ENCODE data around the gene NPFFR2. TPM values are rescaled to one million over a fixed set of nuclear protein-coding genes. Genes with fewer than 3 reads are reported as not detected.

The NPFFR2 gene
- 0.53 TPM for total RNA-seq
- polyA plus RNA-seq (ENCODE audit: insufficient read depth in 1 of 8, insufficient read length in 8 of 8, low replicate concordance in 1 of 8): 1 to 10 TPM in 1 of 8 donors, under 1 TPM in 7; 0.23 to 1.1 (median 0.50) TPM
- long read RNA-seq, donor 1: 0 reads
- long read RNA-seq, donor 2: 0 reads
- long read RNA-seq, donor 3: 0 reads
- long read RNA-seq, donor 4: 0 reads
- long read RNA-seq, donor 5, partial matches to known transcripts: 0 of 1 reads
- long read RNA-seq, donor 5, other reads (novel, unspliced or antisense): 0 of 1 reads
- long read RNA-seq, donor 6, partial matches to known transcripts: 0 of 1 reads
- long read RNA-seq, donor 6, other reads (novel, unspliced or antisense): 0 of 1 reads
- long read RNA-seq, donor 7: 0 reads
- long read RNA-seq, donor 8: 0 reads
- long read RNA-seq, donor 9: 0 reads
- long read RNA-seq, donor 10: 0 reads
- long read RNA-seq, donor 11: 0 reads

- DNase-seq: peak; percentile 35
- peak within 1 kb of the TSS; percentile 14 for H3K4me3 ChIP-seq (ENCODE audit: low read length)
- no peak within 1 kb of the TSS for H3K27ac ChIP-seq (ENCODE audit: low read length)
- no peaks in the 10 kb centered on the region for H3K36me3 ChIP-seq (ENCODE audit: control insufficient read depth, insufficient read depth, low read length)
- 7% methylated on average over 35 of the region's 36 CpGs for WGBS (ENCODE audit: insufficient coverage)
- peaks cover 2% of the 10 kb centered on the region for H3K4me1 ChIP-seq (ENCODE audit: control insufficient read depth, insufficient read depth, low read length)
- H3K9me3 ChIP-seq (replicated peaks; ENCODE audit: control insufficient read depth, low read depth, low read length): no peaks in the 10 kb centered on the region
- peaks cover 9% of the 10 kb centered on the region for H3K27me3 ChIP-seq (ENCODE audit: control insufficient read depth, insufficient read depth, low read length)
Observed at GRCh38 chr4:72031868-72032608, at the start of gene NPFFR2. NPFFR2 (plus strand) TSS chr4:72032000; CDS start chr4:72128592, 96,592 bp downstream.

GRCh38 chr4:71992571-71993312 lies 39.1 kb upstream of the NPFFR2 start:
- Histone ChIP-seq H3K27ac (ENCODE audit: low read length) (no peak overlapping the region), H3K27me3 (ENCODE audit: control insufficient read depth, insufficient read depth, low read length) (no peaks in the 10 kb centered on the region), H3K4me3 (ENCODE audit: low read length) (no peak overlapping the region), H3K9me3 (replicated peaks; ENCODE audit: control insufficient read depth, low read depth, low read length) (peaks cover 8% of the 10 kb centered on the region), H3K36me3 (ENCODE audit: control insufficient read depth, insufficient read depth, low read length) (no peaks in the 10 kb centered on the region), H3K4me1 (ENCODE audit: control insufficient read depth, insufficient read depth, low read length) (no peaks in the 10 kb centered on the region)
- DNase-seq: no peak
- WGBS (ENCODE audit: insufficient coverage): 60% methylated on average over 1 of the region's 2 CpGs

- no peaks in the 10 kb centered on the region for H3K36me3 ChIP-seq (ENCODE audit: control insufficient read depth, insufficient read depth, low read length)
- H3K9me3 ChIP-seq (replicated peaks; ENCODE audit: control insufficient read depth, low read depth, low read length): peaks cover 8% of the 10 kb centered on the region
- H3K4me3 ChIP-seq (ENCODE audit: low read length): no peak overlapping the region
- H3K27ac ChIP-seq (ENCODE audit: low read length): no peak overlapping the region
- no CpG with 5 or more reads among the region's 1 CpG for WGBS (ENCODE audit: insufficient coverage)
- no peak for DNase-seq
- H3K27me3 ChIP-seq (ENCODE audit: control insufficient read depth, insufficient read depth, low read length): no peaks in the 10 kb centered on the region
- H3K4me1 ChIP-seq (ENCODE audit: control insufficient read depth, insufficient read depth, low read length): no peaks in the 10 kb centered on the region
Observed at GRCh38 chr4:71994559-71994958, 37.2 kb upstream of the NPFFR2 start.

GRCh38 chr4:71995297-71995696 lies 36.5 kb upstream of the NPFFR2 start:
- Histone ChIP-seq H3K27ac (ENCODE audit: low read length) (no peak overlapping the region), H3K27me3 (ENCODE audit: control insufficient read depth, insufficient read depth, low read length) (no peaks in the 10 kb centered on the region), H3K36me3 (ENCODE audit: control insufficient read depth, insufficient read depth, low read length) (no peaks in the 10 kb centered on the region), H3K4me3 (ENCODE audit: low read length) (no peak overlapping the region), H3K9me3 (replicated peaks; ENCODE audit: control insufficient read depth, low read depth, low read length) (peaks cover 8% of the 10 kb centered on the region), H3K4me1 (ENCODE audit: control insufficient read depth, insufficient read depth, low read length) (no peaks in the 10 kb centered on the region)
- no peak for DNase-seq
- no CpG with 5 or more reads among the region's 1 CpG for WGBS (ENCODE audit: insufficient coverage)

- Histone ChIP-seq H3K4me1 (ENCODE audit: control insufficient read depth, insufficient read depth, low read length) (no peaks in the 10 kb centered on the region), H3K27me3 (ENCODE audit: control insufficient read depth, insufficient read depth, low read length) (no peaks in the 10 kb centered on the region), H3K4me3 (ENCODE audit: low read length) (no peak overlapping the region), H3K9me3 (replicated peaks; ENCODE audit: control insufficient read depth, low read depth, low read length) (no peaks in the 10 kb centered on the region), H3K27ac (ENCODE audit: low read length) (no peak overlapping the region), H3K36me3 (ENCODE audit: control insufficient read depth, insufficient read depth, low read length) (no peaks in the 10 kb centered on the region)
- WGBS (ENCODE audit: insufficient coverage): 18% methylated on average over 1 of the region's 2 CpGs
- no peak for DNase-seq
Observed at GRCh38 chr4:72006586-72006985, 25.2 kb upstream of the NPFFR2 start.

- Histone ChIP-seq H3K9me3 (replicated peaks; ENCODE audit: control insufficient read depth, low read depth, low read length) (no peaks in the 10 kb centered on the region), H3K36me3 (ENCODE audit: control insufficient read depth, insufficient read depth, low read length) (no peaks in the 10 kb centered on the region), H3K27ac (ENCODE audit: low read length) (no peak overlapping the region), H3K4me3 (ENCODE audit: low read length) (no peak overlapping the region), H3K4me1 (ENCODE audit: control insufficient read depth, insufficient read depth, low read length) (no peaks in the 10 kb centered on the region), H3K27me3 (ENCODE audit: control insufficient read depth, insufficient read depth, low read length) (no peaks in the 10 kb centered on the region)
- DNase-seq: no peak
Observed at GRCh38 chr4:72011906-72012305, 19.9 kb upstream of the NPFFR2 start.

GRCh38 chr4:72016011-72016410 lies 15.8 kb upstream of the NPFFR2 start:
- no CpG with 5 or more reads among the region's 3 CpGs for WGBS (ENCODE audit: insufficient coverage)
- H3K27me3 ChIP-seq (ENCODE audit: control insufficient read depth, insufficient read depth, low read length): no peaks in the 10 kb centered on the region
- no peaks in the 10 kb centered on the region for H3K36me3 ChIP-seq (ENCODE audit: control insufficient read depth, insufficient read depth, low read length)
- H3K9me3 ChIP-seq (replicated peaks; ENCODE audit: control insufficient read depth, low read depth, low read length): no peaks in the 10 kb centered on the region
- no peak overlapping the region for H3K4me3 ChIP-seq (ENCODE audit: low read length)
- H3K4me1 ChIP-seq (ENCODE audit: control insufficient read depth, insufficient read depth, low read length): no peaks in the 10 kb centered on the region
- H3K27ac ChIP-seq (ENCODE audit: low read length): no peak overlapping the region
- no peak for DNase-seq

GRCh38 chr4:72019688-72020087 lies 12.1 kb upstream of the NPFFR2 start:
- H3K27ac ChIP-seq (ENCODE audit: low read length): no peak overlapping the region
- no peak overlapping the region for H3K4me3 ChIP-seq (ENCODE audit: low read length)
- H3K36me3 ChIP-seq (ENCODE audit: control insufficient read depth, insufficient read depth, low read length): no peaks in the 10 kb centered on the region
- no peaks in the 10 kb centered on the region for H3K27me3 ChIP-seq (ENCODE audit: control insufficient read depth, insufficient read depth, low read length)
- no peak for DNase-seq
- H3K9me3 ChIP-seq (replicated peaks; ENCODE audit: control insufficient read depth, low read depth, low read length): no peaks in the 10 kb centered on the region
- H3K4me1 ChIP-seq (ENCODE audit: control insufficient read depth, insufficient read depth, low read length): no peaks in the 10 kb centered on the region
- WGBS (ENCODE audit: insufficient coverage): 70% methylated on average over 1 of the region's 3 CpGs

- H3K4me3 ChIP-seq (ENCODE audit: low read length): no peak overlapping the region
- WGBS (ENCODE audit: insufficient coverage): no CpG with 5 or more reads among the region's 1 CpG
- no peak for DNase-seq
- H3K27me3 ChIP-seq (ENCODE audit: control insufficient read depth, insufficient read depth, low read length): no peaks in the 10 kb centered on the region
- no peak overlapping the region for H3K27ac ChIP-seq (ENCODE audit: low read length)
- no peaks in the 10 kb centered on the region for H3K4me1 ChIP-seq (ENCODE audit: control insufficient read depth, insufficient read depth, low read length)
- H3K36me3 ChIP-seq (ENCODE audit: control insufficient read depth, insufficient read depth, low read length): no peaks in the 10 kb centered on the region
- no peaks in the 10 kb centered on the region for H3K9me3 ChIP-seq (replicated peaks; ENCODE audit: control insufficient read depth, low read depth, low read length)
Observed at GRCh38 chr4:72022553-72022952, 9.2 kb upstream of the NPFFR2 start.

GRCh38 chr4:72055566-72055965 lies 23.8 kb downstream of the NPFFR2 start:
- no peak for DNase-seq
- H3K4me1 ChIP-seq (ENCODE audit: control insufficient read depth, insufficient read depth, low read length): no peaks in the 10 kb centered on the region
- H3K4me3 ChIP-seq (ENCODE audit: low read length): no peak overlapping the region
- no peaks in the 10 kb centered on the region for H3K9me3 ChIP-seq (replicated peaks; ENCODE audit: control insufficient read depth, low read depth, low read length)
- H3K36me3 ChIP-seq (ENCODE audit: control insufficient read depth, insufficient read depth, low read length): no peaks in the 10 kb centered on the region
- H3K27me3 ChIP-seq (ENCODE audit: control insufficient read depth, insufficient read depth, low read length): no peaks in the 10 kb centered on the region
- H3K27ac ChIP-seq (ENCODE audit: low read length): no peak overlapping the region

All from muscle of leg (tissue), 16 donors.